A673 (cell line): ENCODE measurements around the gene UPK3A.

Experiments used
- EZH2 ChIP-seq: fragments of 200-600 bp; sonication (generic); IDR thresholded peaks from 2 replicates; pipeline ENCODE4 v1.6.1; 2017; ENCODE audit warnings: borderline replicate concordance, low read depth, mild to moderate bottlenecking, mixed read lengths, antibody characterized with exemption, low read length; ENCODE audit not compliant: poor library complexity, severe bottlenecking
- TF ChIP-seq, protein P1 (sequence below): fragments of 300-800, 200-600 bp; sonication (generic); conservative IDR thresholded peaks from 2 replicates; pipeline ENCODE4 v1.5.1; 2017; ENCODE audit warnings: low read depth, mild to moderate bottlenecking, antibody characterized with exemption, low read length, moderate library complexity, mixed read lengths

DNA sequence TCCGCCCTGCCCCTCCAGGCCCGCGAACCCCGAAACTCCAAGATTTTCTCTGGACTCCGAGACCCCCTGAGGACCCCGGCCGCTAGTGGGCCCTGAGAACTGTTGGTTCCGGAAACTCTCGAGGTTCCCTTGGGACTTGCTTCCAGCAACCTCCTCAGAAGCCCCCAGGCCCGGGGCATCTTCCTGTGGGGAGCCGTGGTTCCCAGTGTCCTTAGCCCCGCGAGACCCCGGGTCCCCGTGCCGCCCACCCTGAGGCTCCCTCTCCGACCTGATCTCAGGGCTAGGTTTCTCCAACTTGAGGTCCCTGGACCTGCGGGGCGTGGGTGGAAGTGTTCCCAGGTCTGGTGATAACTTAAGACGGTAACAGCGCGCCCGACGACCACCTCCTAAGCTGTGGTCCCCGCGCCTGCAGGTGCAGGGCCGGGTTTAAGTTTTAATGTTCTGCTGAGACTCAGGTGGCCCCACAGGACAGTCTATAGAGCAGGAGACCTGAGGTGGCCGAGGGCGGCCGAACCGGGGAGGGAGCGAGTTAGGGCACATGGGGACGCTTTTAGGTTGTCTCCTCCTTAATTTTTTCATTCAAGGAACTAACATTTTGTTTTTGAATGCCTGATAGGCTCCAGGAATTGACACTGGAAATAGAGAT is 25.7 kb downstream of the UPK3A start:
- TF ChIP-seq, protein P1, sequence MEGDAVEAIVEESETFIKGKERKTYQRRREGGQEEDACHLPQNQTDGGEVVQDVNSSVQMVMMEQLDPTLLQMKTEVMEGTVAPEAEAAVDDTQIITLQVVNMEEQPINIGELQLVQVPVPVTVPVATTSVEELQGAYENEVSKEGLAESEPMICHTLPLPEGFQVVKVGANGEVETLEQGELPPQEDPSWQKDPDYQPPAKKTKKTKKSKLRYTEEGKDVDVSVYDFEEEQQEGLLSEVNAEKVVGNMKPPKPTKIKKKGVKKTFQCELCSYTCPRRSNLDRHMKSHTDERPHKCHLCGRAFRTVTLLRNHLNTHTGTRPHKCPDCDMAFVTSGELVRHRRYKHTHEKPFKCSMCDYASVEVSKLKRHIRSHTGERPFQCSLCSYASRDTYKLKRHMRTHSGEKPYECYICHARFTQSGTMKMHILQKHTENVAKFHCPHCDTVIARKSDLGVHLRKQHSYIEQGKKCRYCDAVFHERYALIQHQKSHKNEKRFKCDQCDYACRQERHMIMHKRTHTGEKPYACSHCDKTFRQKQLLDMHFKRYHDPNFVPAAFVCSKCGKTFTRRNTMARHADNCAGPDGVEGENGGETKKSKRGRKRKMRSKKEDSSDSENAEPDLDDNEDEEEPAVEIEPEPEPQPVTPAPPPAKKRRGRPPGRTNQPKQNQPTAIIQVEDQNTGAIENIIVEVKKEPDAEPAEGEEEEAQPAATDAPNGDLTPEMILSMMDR = no peak
- TF ChIP-seq EZH2 = no peak
